Common myeloid progenitor, CD34-positive (primary cell): ENCODE results near the gene LIME1.
"Not testable (repeated sequence)": the region's sequence is repeated elsewhere in the genome, so short reads cannot be mapped to it uniquely, and the experiment has no call there.

Source experiments
- CTCF ChIA-PET: fragments of 350-600 bp; sonication (Branson Sonifier 250); formaldehyde crosslinking; loops from one replicate; lab custom pipeline; 2021; ENCODE audit warnings: antibody characterized with exemption; lab: Charles Lee
- POLR2A ChIA-PET: fragments of 350-600 bp; sonication (Branson Sonifier 250); formaldehyde crosslinking; loops from one replicate; lab custom pipeline; 2021; ENCODE audit warnings: antibody characterized with exemption; lab: Charles Lee
- DNase-seq, 3 donors: peaks; one replicate each; pipeline versions ENCODE4 v3.0.0 to v3.0.0-alpha.2; 2013
- H3K27ac ChIP-seq, 2 experiments: 1 replicate in 1 of 2; 2 replicates in 1 of 2; pipeline ENCODE4 v1.7.0; 2013; ENCODE audit warnings: inconsistent platforms in 2 of 2, low read length in 2 of 2, mild to moderate bottlenecking in 2 of 2, low read depth in 1 of 2, moderate library complexity in 1 of 2; ENCODE audit not compliant: severe bottlenecking in 2 of 2, insufficient read depth in 1 of 2, poor library complexity in 1 of 2
- H3K27me3 ChIP-seq, 5 experiments: replicated peaks in 2 of 5; 1 replicate in 3 of 5; 2 replicates in 2 of 5; pipeline versions ENCODE4 v1.6.1 to v1.7.0; 2013; ENCODE audit warnings: low read length in 4 of 5, mild to moderate bottlenecking in 2 of 5, moderate library complexity in 2 of 5, inconsistent platforms in 1 of 5; ENCODE audit not compliant: insufficient read depth in 5 of 5, control insufficient read depth in 4 of 5
- H3K36me3 ChIP-seq, 4 experiments: 1 replicate in 2 of 4; 2 replicates in 2 of 4; pipeline versions ENCODE4 v1.6.1 to v1.7.0; 2013; ENCODE audit warnings: low read length in 3 of 4, control low read depth in 1 of 4, mild to moderate bottlenecking in 1 of 4; ENCODE audit not compliant: control insufficient read depth in 4 of 4, insufficient read depth in 4 of 4
- H3K4me1 ChIP-seq, 4 experiments: 1 replicate in 3 of 4; 2 replicates in 1 of 4; pipeline versions ENCODE4 v1.6.1 to v1.7.1; 2013; ENCODE audit warnings: low read length in 3 of 4, mild to moderate bottlenecking in 3 of 4, control low read depth in 1 of 4, inconsistent platforms in 1 of 4, moderate library complexity in 1 of 4; ENCODE audit not compliant: control insufficient read depth in 4 of 4, insufficient read depth in 4 of 4; ENCODE audit errors: control extremely low read depth in 1 of 4
- H3K4me3 ChIP-seq, 7 experiments: 1 replicate in 4 of 7; 2 replicates in 3 of 7; pipeline versions ENCODE4 v1.5.1 to v1.7.0; 2013; ENCODE audit warnings: mild to moderate bottlenecking in 7 of 7, low read length in 6 of 7, moderate library complexity in 6 of 7, inconsistent platforms in 2 of 7, low read depth in 2 of 7, control low read depth in 1 of 7; ENCODE audit not compliant: insufficient read depth in 4 of 7, control insufficient read depth in 1 of 7; ENCODE audit errors: extremely low read depth in 1 of 7
- H3K9me3 ChIP-seq, 5 experiments: 1 replicate in 4 of 5; 2 replicates in 1 of 5; pipeline versions ENCODE4 v1.6.1 to v1.7.1; 2013; ENCODE audit warnings: low read length in 4 of 5, mild to moderate bottlenecking in 2 of 5, inconsistent platforms in 1 of 5, low read depth in 1 of 5, moderate library complexity in 1 of 5; ENCODE audit not compliant: control insufficient read depth in 4 of 5, insufficient read depth in 2 of 5; ENCODE audit errors: control extremely low read depth in 1 of 5
- WGBS: methylation state at CpG from one replicate; pipeline ENCODE4 v1.1.5; 2013; ENCODE audit not compliant: insufficient coverage; 5-methylcytosine and 5-hydroxymethylcytosine counted together

The LIME1 gene

GRCh38 chr20:63776875-63777274 lies 40.4 kb downstream of the LIME1 start:
- H3K9me3 ChIP-seq, DNase-seq, H3K4me3 ChIP-seq, H3K27ac ChIP-seq, POLR2A ChIA-PET, H3K36me3 ChIP-seq, H3K27me3 ChIP-seq: not testable (repeated sequence)
- 100% methylated on average over 7 of the region's 23 CpGs for WGBS
- CTCF ChIA-PET = interaction anchor here (0.9 to 1.6 kb wide), 3 partner anchors 17 to 36 kb away, joined by 3 to 6 read pairs (median 3); no protein-coding TSS in a partner anchor
- peaks cover 0 to 10% (median 5%) of the 10 kb centered on the region in 4 experiments for H3K4me1 ChIP-seq

- no peaks in the 10 kb centered on the region for H3K27me3 ChIP-seq
- no peaks in the 10 kb centered on the region for H3K36me3 ChIP-seq
- H3K4me1 ChIP-seq = peaks cover 0 to 10% (median 5%) of the 10 kb centered on the region in 4 experiments
- DNase-seq = no peak
- no peak overlapping the region for H3K27ac ChIP-seq
- POLR2A ChIA-PET = interaction anchor here (0.6 kb wide), 1 partner anchor 70 kb away, joined by 3 read pairs; the partner anchor contains the start of genes ARFRP1 and ZGPAT
- CTCF ChIA-PET = interaction anchor here (0.9 to 1.5 kb wide), 3 partner anchors 20 to 86 kb away, joined by 3 to 5 read pairs (median 3); no protein-coding TSS in a partner anchor
- no peak overlapping the region for H3K4me3 ChIP-seq
- 98% methylated on average over 13 of the region's 13 CpGs for WGBS
- H3K9me3 ChIP-seq = no peaks in the 10 kb centered on the region
Measured at GRCh38 chr20:63777614-63778013, 41.1 kb downstream of the LIME1 start.

- WGBS = 65% methylated on average over 14 of the region's 19 CpGs
- Histone ChIP-seq H3K36me3 (no peaks in the 10 kb centered on the region), H3K27me3 (no peaks in the 10 kb centered on the region), H3K9me3 (no peaks in the 10 kb centered on the region), H3K4me3 (no peak overlapping the region), H3K4me1 (peaks cover 0 to 10% (median 5%) of the 10 kb centered on the region in 4 experiments), H3K27ac (no peak overlapping the region)
- no peak for DNase-seq
- CTCF ChIA-PET = interaction anchor here (1.1 to 2.2 kb wide), 5 partner anchors 11 to 110 kb away, joined by 3 to 5 read pairs (median 3); no protein-coding TSS in a partner anchor
- POLR2A ChIA-PET = interaction anchor here (0.6 kb wide), 1 partner anchor 71 kb away, joined by 3 read pairs; the partner anchor contains the start of genes ARFRP1 and ZGPAT
Measured at GRCh38 chr20:63778034-63778752, 41.7 kb downstream of the LIME1 start.

GRCh38 chr20:63778857-63779256 lies 42.4 kb downstream of the LIME1 start:
- H3K9me3 ChIP-seq = no peaks in the 10 kb centered on the region
- no peak overlapping the region for H3K4me3 ChIP-seq
- peak in 1 of 3 donors; percentile 28 for DNase-seq
- H3K4me1 ChIP-seq = peaks cover 0 to 10% (median 5%) of the 10 kb centered on the region in 4 experiments
- H3K27me3 ChIP-seq = no peaks in the 10 kb centered on the region
- H3K36me3 ChIP-seq = no peaks in the 10 kb centered on the region
- H3K27ac ChIP-seq = no peak overlapping the region
- 96% methylated on average over 3 of the region's 9 CpGs for WGBS
- POLR2A ChIA-PET = no interaction called here
- CTCF ChIA-PET = interaction anchor here (1.3 to 2.2 kb wide), 4 partner anchors 11 to 110 kb away, joined by 3 to 5 read pairs (median 4); no protein-coding TSS in a partner anchor

GRCh38 chr20:63781181-63781580 lies 44.7 kb downstream of the LIME1 start:
- CTCF ChIA-PET = no interaction called here
- no peak for DNase-seq
- H3K4me3 ChIP-seq = no peak overlapping the region

GRCh38 chr20:63782051-63782471 lies 45.6 kb downstream of the LIME1 start:
- ChIA-PET CTCF (no interaction called here), POLR2A (no interaction called here)
- no peak overlapping the region for H3K4me3 ChIP-seq
- 90% methylated on average over 10 of the region's 18 CpGs for WGBS
- no peaks in the 10 kb centered on the region for H3K27me3 ChIP-seq
- no peak overlapping the region for H3K27ac ChIP-seq
- H3K4me1 ChIP-seq = peaks cover 0 to 7% (median under 1%) of the 10 kb centered on the region in 4 experiments
- no peaks in the 10 kb centered on the region for H3K9me3 ChIP-seq
- H3K36me3 ChIP-seq = peaks cover 0 to under 1% (median 0%) of the 10 kb centered on the region in 4 experiments
- DNase-seq = peak in 2 of 3 donors; percentile 28 to 40

More at GRCh38 chr20:63781181-63781580, 44.7 kb downstream of the LIME1 start:
- Histone ChIP-seq H3K27ac (no peak overlapping the region), H3K4me1 (peaks cover 0 to 7% (median under 1%) of the 10 kb centered on the region in 4 experiments), H3K27me3 (no peaks in the 10 kb centered on the region), H3K9me3 (no peaks in the 10 kb centered on the region), H3K36me3 (no peaks in the 10 kb centered on the region)
- POLR2A ChIA-PET = no interaction called here
- WGBS = 99% methylated on average over 12 of the region's 14 CpGs

GRCh38 chr20:63782521-63782971 lies 46.1 kb downstream of the LIME1 start:
- H3K4me1 ChIP-seq = peaks cover 0 to 7% (median under 1%) of the 10 kb centered on the region in 4 experiments
- no peak for DNase-seq
- H3K27ac ChIP-seq = no peak overlapping the region

More at GRCh38 chr20:63782521-63782971, 46.1 kb downstream of the LIME1 start:
- no peaks in the 10 kb centered on the region for H3K27me3 ChIP-seq
- WGBS = 90% methylated on average over 10 of the region's 12 CpGs
- ChIA-PET POLR2A (no interaction called here), CTCF (no interaction called here)
- peaks cover 0 to 5% (median 0%) of the 10 kb centered on the region in 4 experiments for H3K36me3 ChIP-seq
- no peaks in the 10 kb centered on the region for H3K9me3 ChIP-seq
- no peak overlapping the region for H3K4me3 ChIP-seq
